Esophagus muscularis mucosa (tissue), 4 donors: Measurements from ENCODE around the gene TNNT1.

ENCODE experiments used
- CTCF ChIP-seq, 3 experiments: fragments of 200-600 bp in 2 of 3; fragments of 450-650 bp in 1 of 3; sonication (generic) in 2 of 3; IDR thresholded peaks; one replicate each; pipeline ENCODE4 v1.5.1; 2017 to 2019; ENCODE audit warnings: antibody characterized with exemption in 3 of 3, mild to moderate bottlenecking in 2 of 3, moderate library complexity in 1 of 3
- EP300 ChIP-seq: sonication (generic); formaldehyde crosslinking; IDR thresholded peaks from one replicate; pipeline ENCODE4 v1.6.1; 2017; ENCODE audit warnings: antibody characterized with exemption
- POLR2A ChIP-seq: fragments of 450-650 bp; IDR thresholded peaks from one replicate; pipeline ENCODE4 v1.6.1; 2017; ENCODE audit warnings: antibody characterized with exemption, moderate library complexity, mild to moderate bottlenecking, low read depth
- POLR2AphosphoS5 ChIP-seq, 2 donors: sonication (generic); formaldehyde crosslinking; IDR thresholded peaks; one replicate each; pipeline ENCODE4 v1.6.1; 2017; ENCODE audit warnings: antibody characterized with exemption in 2 of 2

- TF ChIP-seq CTCF (IDR thresholded peaks at IDR 0.05) (no peak), POLR2A (no peak), EP300 (no peak), POLR2AphosphoS5 (IDR thresholded peaks at IDR 0.05) (no peak)
Measured at GRCh38 chr19:55178781-55179599, 30.0 kb upstream of the TNNT1 start.
